Nephron progenitor cell (in vitro differentiated cells): Measurements from ENCODE around the gene UBE2J2.
A peak's percentile ranks its signal among the peaks of the same experiment; 100 is the strongest.

ENCODE experiments used
- DNase-seq: peaks from one replicate; pipeline ENCODE4 v3.0.0; 2021
- H3K27ac Mint-ChIP-seq: 2 replicates; pipeline ENCODE4 v1.8.0; 2021; ENCODE audit warnings: mild to moderate bottlenecking, moderate library complexity, mixed read lengths
- H3K27me3 Mint-ChIP-seq: 2 replicates; pipeline ENCODE4 v1.8.0; 2021; ENCODE audit warnings: mild to moderate bottlenecking, low read depth, mixed read lengths; ENCODE audit not compliant: poor library complexity
- H3K36me3 Mint-ChIP-seq: 2 replicates; pipeline ENCODE4 v1.8.0; 2021; ENCODE audit warnings: low read depth, mixed read lengths
- H3K4me1 Mint-ChIP-seq: 2 replicates; pipeline ENCODE4 v1.8.0; 2021; ENCODE audit warnings: mixed read lengths
- H3K4me3 Mint-ChIP-seq: 2 replicates; pipeline ENCODE4 v1.8.0; 2021; ENCODE audit warnings: mild to moderate bottlenecking, moderate library complexity, mixed read lengths
- H3K9me3 Mint-ChIP-seq: 2 replicates; pipeline ENCODE4 v1.8.0; 2021; ENCODE audit warnings: mild to moderate bottlenecking, moderate library complexity, mixed read lengths
- TF ChIP-seq, protein P1 (sequence below): fragments of 200-600 bp; sonication (generic); IDR thresholded peaks from 2 replicates; pipeline ENCODE4 v1.5.0; 2021; ENCODE audit warnings: antibody characterized with exemption

The UBE2J2 gene

DNA sequence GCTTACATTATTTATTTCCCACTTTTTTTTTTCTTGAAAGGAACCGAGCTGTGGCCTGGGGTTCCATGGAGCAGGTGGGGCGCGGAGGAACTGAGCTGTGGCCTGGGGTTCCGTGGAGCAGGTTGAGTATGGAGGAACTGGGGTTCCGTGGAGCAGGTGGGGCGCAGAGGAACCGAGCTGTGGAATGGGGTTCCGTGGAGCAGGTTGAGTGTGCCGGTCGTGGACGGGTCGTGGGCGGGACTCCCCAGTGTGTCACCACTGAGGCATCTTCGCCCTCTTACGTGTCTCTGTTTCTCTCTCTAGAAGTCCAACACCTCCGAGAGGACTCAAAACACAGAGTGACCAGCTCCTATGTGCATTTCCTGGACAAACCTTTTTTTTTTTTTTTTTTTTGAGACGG, 5.4 kb upstream of the UBE2J2 start:
- no peaks in the 10 kb centered on the region for H3K36me3 Mint-ChIP-seq
- H3K4me1 Mint-ChIP-seq, result peaks cover 27% of the 10 kb centered on the region
- no peaks in the 10 kb centered on the region for H3K9me3 Mint-ChIP-seq
- no peak for DNase-seq
- H3K27ac Mint-ChIP-seq, result no peak overlapping the region
- TF ChIP-seq, protein P1, sequence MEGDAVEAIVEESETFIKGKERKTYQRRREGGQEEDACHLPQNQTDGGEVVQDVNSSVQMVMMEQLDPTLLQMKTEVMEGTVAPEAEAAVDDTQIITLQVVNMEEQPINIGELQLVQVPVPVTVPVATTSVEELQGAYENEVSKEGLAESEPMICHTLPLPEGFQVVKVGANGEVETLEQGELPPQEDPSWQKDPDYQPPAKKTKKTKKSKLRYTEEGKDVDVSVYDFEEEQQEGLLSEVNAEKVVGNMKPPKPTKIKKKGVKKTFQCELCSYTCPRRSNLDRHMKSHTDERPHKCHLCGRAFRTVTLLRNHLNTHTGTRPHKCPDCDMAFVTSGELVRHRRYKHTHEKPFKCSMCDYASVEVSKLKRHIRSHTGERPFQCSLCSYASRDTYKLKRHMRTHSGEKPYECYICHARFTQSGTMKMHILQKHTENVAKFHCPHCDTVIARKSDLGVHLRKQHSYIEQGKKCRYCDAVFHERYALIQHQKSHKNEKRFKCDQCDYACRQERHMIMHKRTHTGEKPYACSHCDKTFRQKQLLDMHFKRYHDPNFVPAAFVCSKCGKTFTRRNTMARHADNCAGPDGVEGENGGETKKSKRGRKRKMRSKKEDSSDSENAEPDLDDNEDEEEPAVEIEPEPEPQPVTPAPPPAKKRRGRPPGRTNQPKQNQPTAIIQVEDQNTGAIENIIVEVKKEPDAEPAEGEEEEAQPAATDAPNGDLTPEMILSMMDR, result no peak
- H3K4me3 Mint-ChIP-seq, result no peak overlapping the region
- no peaks in the 10 kb centered on the region for H3K27me3 Mint-ChIP-seq

DNA sequence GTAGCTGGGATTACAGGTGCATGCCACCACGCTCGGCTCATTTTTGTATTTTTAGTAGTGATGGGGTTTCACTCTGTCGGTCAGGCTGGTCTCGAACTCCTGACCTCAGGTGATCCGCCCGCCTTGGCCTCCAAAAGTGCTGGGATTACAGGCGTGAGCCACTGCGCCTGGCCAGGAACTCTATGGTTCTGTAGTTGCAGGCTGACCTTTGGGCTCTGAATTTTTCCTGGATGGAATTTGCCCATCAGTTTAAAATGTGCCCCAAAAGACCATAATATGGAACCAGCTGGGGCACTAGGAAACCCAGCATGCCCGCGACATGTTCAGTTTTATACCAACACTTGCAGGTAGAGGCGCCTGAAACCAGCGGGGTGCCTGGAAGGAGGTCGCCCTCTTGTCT, 5.0 kb upstream of the UBE2J2 start:
- Mint-ChIP-seq H3K27ac (no peak overlapping the region), H3K4me1 (peaks cover 26% of the 10 kb centered on the region), H3K9me3 (no peaks in the 10 kb centered on the region), H3K4me3 (no peak overlapping the region), H3K27me3 (no peaks in the 10 kb centered on the region), H3K36me3 (no peaks in the 10 kb centered on the region)
- no peak for DNase-seq
- TF ChIP-seq, protein P1, result no peak

DNA sequence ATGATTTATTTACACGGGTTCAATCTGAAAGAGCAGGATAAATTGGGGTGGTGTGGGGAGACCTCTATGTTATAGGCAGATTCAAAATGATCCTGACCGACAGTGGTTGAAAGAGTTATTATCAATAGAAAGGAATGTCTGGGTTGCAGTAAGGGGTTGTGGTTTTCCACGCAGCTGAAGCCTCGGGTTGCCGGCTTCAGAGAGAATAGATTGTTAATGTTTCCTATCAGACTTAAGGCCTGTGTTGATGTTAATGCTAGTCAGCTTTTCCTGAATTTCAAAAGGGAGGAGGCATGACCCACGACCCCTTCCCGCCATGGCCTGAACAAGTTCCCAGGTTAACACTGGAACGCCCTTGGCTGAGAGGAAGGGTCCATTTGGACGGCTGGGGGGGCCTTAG, 2.2 kb upstream of the UBE2J2 start:
- TF ChIP-seq, protein P1, result no peak
- Mint-ChIP-seq H3K27me3 (no peaks in the 10 kb centered on the region), H3K4me1 (peaks cover 37% of the 10 kb centered on the region), H3K36me3 (no peaks in the 10 kb centered on the region), H3K27ac (no peak overlapping the region), H3K9me3 (no peaks in the 10 kb centered on the region), H3K4me3 (peak overlapping the region; percentile 15)
- no peak for DNase-seq

DNA sequence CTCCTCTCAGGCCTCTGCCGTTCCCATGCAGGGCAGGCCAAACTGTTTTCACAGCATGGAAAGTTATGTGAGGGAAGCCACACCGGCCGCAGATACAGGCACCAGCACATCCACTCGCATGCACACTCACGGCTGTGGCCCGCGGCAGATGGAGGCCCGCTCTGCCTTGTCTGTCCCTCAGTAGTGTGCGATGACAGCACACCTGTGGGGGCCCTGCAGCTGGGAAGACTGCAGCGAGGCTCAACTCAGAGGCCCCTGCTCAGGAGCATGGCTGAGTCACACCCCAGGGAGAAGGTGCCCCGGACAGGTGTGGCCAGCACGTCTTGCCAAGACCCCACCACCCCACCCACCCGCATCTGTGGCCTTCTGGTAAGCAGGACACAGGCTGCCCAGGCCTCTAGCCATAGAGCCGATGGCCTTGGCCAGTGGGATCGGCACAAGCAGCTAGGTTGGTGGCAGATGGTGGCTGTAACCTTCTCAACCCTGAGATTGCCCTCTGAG, 1.3 kb upstream of the UBE2J2 start:
- no peaks in the 10 kb centered on the region for H3K9me3 Mint-ChIP-seq

DNA sequence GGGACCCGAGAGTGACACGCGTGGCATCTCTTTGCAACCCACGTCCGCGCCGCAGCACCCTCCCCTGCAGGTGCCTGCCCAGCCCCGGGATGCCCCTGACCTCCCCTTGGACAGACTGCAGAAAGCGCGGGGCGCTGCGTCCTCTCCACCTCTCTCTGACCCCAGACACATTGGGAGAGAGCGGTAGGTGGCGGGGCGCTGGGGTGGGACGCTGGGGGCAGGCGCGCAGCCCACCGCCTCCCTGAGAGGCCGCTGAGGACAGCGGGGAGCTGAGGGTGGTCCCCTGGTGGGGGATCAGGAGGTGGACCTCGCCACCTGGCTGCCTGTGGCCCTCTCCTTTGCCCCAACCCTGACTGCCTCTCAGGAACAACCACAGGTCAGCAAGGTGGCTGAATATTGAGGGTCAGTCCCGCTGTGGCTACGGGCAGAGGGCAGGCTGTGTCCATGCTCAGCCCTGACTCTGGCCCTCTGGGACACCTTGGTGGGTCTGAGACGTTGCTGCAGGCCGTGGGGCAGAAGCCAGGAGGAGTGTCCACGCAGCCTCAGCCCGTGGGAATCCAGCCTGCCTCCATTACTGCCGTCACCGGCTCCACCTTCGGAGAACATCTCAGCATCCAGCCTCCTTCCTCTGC, 761 bp upstream of the UBE2J2 start:
- H3K27me3 Mint-ChIP-seq, result peaks cover 3% of the 10 kb centered on the region
- peaks cover 10% of the 10 kb centered on the region for H3K36me3 Mint-ChIP-seq
- peak overlapping the region; percentile 80 for H3K4me3 Mint-ChIP-seq
- H3K9me3 Mint-ChIP-seq, result no peaks in the 10 kb centered on the region
- H3K4me1 Mint-ChIP-seq, result peaks cover 49% of the 10 kb centered on the region
- no peak overlapping the region for H3K27ac Mint-ChIP-seq
- TF ChIP-seq, protein P1, result no peak
- DNase-seq, result no peak

More for the DNA sequence above, 1.3 kb upstream of the UBE2J2 start:
- TF ChIP-seq, protein P1, result no peak
- Mint-ChIP-seq H3K4me1 (peaks cover 45% of the 10 kb centered on the region), H3K27me3 (peaks cover 3% of the 10 kb centered on the region), H3K27ac (no peak overlapping the region), H3K36me3 (peaks cover 7% of the 10 kb centered on the region), H3K4me3 (peak overlapping the region; percentile 80)
- no peak for DNase-seq

DNA sequence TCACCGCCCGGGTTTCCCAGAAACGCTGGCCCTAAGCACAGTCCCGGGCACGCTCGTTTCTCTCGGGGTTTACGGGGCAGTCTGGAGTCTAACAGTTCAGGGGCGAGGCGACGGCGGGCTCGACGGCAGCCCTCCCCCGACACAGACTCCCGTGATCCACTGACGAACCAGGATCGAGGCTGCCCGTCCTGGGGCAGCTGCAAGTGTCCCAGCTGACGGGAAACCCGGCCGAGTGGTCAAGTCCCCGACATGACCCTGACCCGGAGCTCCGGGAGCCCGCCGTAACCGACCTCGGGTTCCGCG, 494 bp downstream of the UBE2J2 start:
- TF ChIP-seq, protein P1, result no peak
- Mint-ChIP-seq H3K27ac (no peak overlapping the region), H3K4me3 (peak overlapping the region; percentile 88), H3K27me3 (peaks cover 3% of the 10 kb centered on the region), H3K9me3 (no peaks in the 10 kb centered on the region), H3K4me1 (peaks cover 49% of the 10 kb centered on the region), H3K36me3 (peaks cover 11% of the 10 kb centered on the region)
- DNase-seq, result peak; percentile 38
